ENCODE results near the gene STRIP1.
"Not testable (repeated sequence)": the region's sequence is repeated elsewhere in the genome, so short reads cannot be mapped to it uniquely, and the experiment has no call there.

The STRIP1 gene

DNA sequence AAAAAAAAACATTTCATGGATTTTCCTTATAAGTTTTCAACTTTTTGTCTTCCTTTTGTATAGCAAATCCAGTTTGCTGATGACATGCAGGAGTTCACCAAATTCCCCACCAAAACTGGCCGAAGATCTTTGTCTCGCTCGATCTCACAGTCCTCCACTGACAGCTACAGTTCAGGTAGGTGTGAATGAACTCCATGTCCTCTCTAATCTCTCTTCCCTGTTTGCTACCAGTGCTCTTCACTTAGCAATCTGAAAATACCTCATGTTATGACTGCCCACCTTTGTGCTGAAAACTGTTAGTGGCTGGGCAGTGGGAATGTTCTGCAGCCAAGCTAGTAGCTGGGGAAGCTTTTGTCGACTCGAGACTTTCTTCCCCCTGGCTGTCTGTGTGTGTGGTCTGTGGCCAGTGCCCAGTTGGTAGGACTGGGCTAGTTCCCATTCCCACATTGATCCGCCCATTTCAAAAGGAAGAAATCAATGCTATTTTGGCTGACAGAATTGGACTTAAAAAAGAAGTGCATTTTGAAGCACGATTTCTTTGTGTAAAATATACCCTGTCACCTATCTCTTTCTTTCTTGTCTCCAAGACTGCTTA is 25.4 kb upstream of the STRIP1 start:
- Histone ChIP-seq H3K9me3 (ENCODE audit: control insufficient read depth, low read length) (no peaks in the 10 kb centered on the region), H3K4me1 (ENCODE audit: control insufficient read depth, insufficient read depth, low read length) (peaks cover 39% of the 10 kb centered on the region), H3K27ac (ENCODE audit: insufficient read depth, low read depth, low read length, poor library complexity, severe bottlenecking) (no peak overlapping the region), H3K36me3 (ENCODE audit: control insufficient read depth, insufficient read depth, low read length) (peaks cover 36% of the 10 kb centered on the region), H3K4me3 (ENCODE audit: insufficient read depth, low read depth, low read length) (no peak overlapping the region), H3K27me3 (ENCODE audit: control insufficient read depth, insufficient read depth, low read length, poor library complexity, severe bottlenecking) (no peaks in the 10 kb centered on the region)
- WGBS, 2 experiments = 90 to 93% methylated on average over 7 of the region's 7 CpGs

DNA sequence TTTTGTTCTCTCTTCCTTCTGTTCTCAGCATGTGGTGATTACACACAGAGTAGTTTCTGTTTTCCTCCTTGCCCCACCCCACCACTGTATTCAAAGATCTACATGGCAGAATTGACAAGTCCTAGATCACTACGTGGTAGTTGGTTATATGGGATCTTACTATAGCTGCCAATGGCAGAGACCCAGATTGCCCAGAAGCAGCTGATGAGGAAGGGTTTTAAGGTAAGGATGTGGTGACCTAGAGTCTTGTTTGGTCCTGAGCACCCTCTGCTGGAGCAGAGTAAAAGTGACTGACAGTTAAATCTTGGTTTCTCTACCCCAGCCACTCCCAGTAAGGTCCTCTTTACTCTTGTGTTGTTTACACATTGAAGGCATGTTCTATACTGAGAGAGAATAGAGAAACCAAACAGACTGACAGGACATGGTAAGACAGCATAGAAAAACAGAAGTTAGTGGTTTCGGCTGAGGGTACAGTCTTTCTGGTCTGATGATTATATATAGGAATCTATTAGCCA is 22.8 kb upstream of the STRIP1 start:
- WGBS, 2 experiments = 73 to 80% methylated on average over 1 to 2 of the region's 2 CpGs
- H3K36me3 ChIP-seq (ENCODE audit: control insufficient read depth, insufficient read depth, low read length) = peaks cover 49% of the 10 kb centered on the region
- H3K4me1 ChIP-seq (ENCODE audit: control insufficient read depth, insufficient read depth, low read length) = peaks cover 18% of the 10 kb centered on the region

DNA sequence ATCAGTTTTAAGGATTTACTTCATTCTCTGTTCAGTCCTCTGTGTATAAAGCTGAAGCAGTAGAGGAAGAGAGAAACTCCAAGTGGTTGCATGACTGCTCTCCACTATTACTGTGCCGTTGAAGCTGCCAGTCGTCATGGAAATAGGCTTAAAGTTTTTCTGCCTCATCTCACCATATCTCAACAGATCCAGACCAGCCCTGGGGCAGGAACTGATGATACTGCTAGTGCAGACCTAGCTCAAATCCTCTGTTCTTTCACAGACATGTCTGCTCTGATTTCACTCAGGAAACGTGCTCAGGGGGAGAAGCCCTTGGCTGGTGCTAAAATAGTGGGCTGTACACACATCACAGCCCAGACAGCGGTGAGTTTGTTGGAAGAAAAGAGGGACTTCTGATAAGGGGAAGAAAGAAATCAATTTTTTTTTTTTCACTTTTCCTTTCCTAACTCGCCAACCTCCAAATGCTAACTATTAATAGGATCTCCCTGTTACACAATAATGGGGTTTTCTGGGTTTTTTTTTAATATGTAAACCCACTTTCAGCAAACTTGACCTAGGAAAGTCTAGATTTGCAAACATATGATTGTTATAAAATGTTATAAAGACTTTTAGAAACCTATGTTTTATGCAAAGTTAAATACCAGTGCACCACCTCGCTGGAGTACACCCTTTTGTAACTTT is 22.2 kb upstream of the STRIP1 start:
- 91 to 95% methylated on average over 4 to 5 of the region's 6 CpGs for WGBS, 2 experiments
- no peaks in the 10 kb centered on the region for H3K27me3 ChIP-seq (ENCODE audit: control insufficient read depth, insufficient read depth, low read length, poor library complexity, severe bottlenecking)
- no peak overlapping the region for H3K4me3 ChIP-seq (ENCODE audit: insufficient read depth, low read depth, low read length)
- H3K27ac ChIP-seq (ENCODE audit: insufficient read depth, low read depth, low read length, poor library complexity, severe bottlenecking) = no peak overlapping the region
- H3K4me1 ChIP-seq (ENCODE audit: control insufficient read depth, insufficient read depth, low read length) = peaks cover 12% of the 10 kb centered on the region
- peaks cover 55% of the 10 kb centered on the region for H3K36me3 ChIP-seq (ENCODE audit: control insufficient read depth, insufficient read depth, low read length)
- no peaks in the 10 kb centered on the region for H3K9me3 ChIP-seq (ENCODE audit: control insufficient read depth, low read length)

More for the DNA sequence above, 22.8 kb upstream of the STRIP1 start:
- Histone ChIP-seq H3K9me3 (ENCODE audit: control insufficient read depth, low read length) (no peaks in the 10 kb centered on the region), H3K27me3 (ENCODE audit: control insufficient read depth, insufficient read depth, low read length, poor library complexity, severe bottlenecking) (no peaks in the 10 kb centered on the region), H3K4me3 (ENCODE audit: insufficient read depth, low read depth, low read length) (no peak overlapping the region), H3K27ac (ENCODE audit: insufficient read depth, low read depth, low read length, poor library complexity, severe bottlenecking) (no peak overlapping the region)

DNA sequence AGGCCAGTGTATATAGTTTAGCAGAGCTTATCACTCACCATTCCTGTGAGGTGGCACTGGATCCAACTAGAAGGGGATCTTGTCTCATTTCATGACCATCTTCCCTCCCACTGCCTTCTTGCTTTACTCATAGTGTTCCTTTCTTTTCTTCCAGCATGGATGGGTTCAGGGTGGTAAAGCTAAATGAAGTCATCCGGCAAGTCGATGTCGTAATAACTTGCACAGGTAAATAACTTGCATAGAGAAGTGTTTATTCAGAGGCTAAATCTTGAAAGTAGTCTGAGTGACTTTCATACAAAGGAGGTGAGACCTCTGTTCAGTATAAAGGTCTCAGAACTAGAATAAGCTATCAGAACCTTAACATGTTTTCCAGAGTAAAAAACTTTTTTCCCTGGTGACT is 16.6 kb upstream of the STRIP1 start:
- H3K4me3 ChIP-seq (ENCODE audit: insufficient read depth, low read depth, low read length) = no peak overlapping the region
- no peak overlapping the region for H3K27ac ChIP-seq (ENCODE audit: insufficient read depth, low read depth, low read length, poor library complexity, severe bottlenecking)
- 94 to 95% methylated on average over 3 of the region's 3 CpGs for WGBS, 2 experiments
- H3K4me1 ChIP-seq (ENCODE audit: control insufficient read depth, insufficient read depth, low read length) = no peaks in the 10 kb centered on the region
- no peaks in the 10 kb centered on the region for H3K9me3 ChIP-seq (ENCODE audit: control insufficient read depth, low read length)
- H3K27me3 ChIP-seq (ENCODE audit: control insufficient read depth, insufficient read depth, low read length, poor library complexity, severe bottlenecking) = no peaks in the 10 kb centered on the region
- H3K36me3 ChIP-seq (ENCODE audit: control insufficient read depth, insufficient read depth, low read length) = peaks cover 74% of the 10 kb centered on the region

DNA sequence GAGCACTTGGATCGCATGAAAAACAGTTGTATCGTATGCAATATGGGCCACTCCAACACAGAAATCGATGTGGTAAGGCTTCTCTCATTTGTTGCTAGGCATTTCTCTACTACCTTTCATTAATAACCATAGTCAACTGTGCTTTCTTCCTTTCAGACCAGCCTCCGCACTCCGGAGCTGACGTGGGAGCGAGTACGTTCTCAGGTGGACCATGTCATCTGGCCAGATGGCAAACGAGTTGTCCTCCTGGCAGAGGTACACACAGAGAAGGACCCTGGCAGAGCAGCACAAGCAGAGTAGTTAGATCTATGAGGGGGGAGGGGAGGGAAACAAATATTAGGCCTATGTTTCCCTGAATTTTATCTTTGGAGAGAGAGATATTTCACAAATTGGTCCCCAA is 16.0 kb upstream of the STRIP1 start:
- no peak overlapping the region for H3K4me3 ChIP-seq (ENCODE audit: insufficient read depth, low read depth, low read length)
- peaks cover 76% of the 10 kb centered on the region for H3K36me3 ChIP-seq (ENCODE audit: control insufficient read depth, insufficient read depth, low read length)
- no peaks in the 10 kb centered on the region for H3K4me1 ChIP-seq (ENCODE audit: control insufficient read depth, insufficient read depth, low read length)
- WGBS, 2 experiments = 94 to 98% methylated on average over 9 of the region's 9 CpGs
- H3K9me3 ChIP-seq (ENCODE audit: control insufficient read depth, low read length) = no peaks in the 10 kb centered on the region
- no peak overlapping the region for H3K27ac ChIP-seq (ENCODE audit: insufficient read depth, low read depth, low read length, poor library complexity, severe bottlenecking)
- no peaks in the 10 kb centered on the region for H3K27me3 ChIP-seq (ENCODE audit: control insufficient read depth, insufficient read depth, low read length, poor library complexity, severe bottlenecking)

DNA sequence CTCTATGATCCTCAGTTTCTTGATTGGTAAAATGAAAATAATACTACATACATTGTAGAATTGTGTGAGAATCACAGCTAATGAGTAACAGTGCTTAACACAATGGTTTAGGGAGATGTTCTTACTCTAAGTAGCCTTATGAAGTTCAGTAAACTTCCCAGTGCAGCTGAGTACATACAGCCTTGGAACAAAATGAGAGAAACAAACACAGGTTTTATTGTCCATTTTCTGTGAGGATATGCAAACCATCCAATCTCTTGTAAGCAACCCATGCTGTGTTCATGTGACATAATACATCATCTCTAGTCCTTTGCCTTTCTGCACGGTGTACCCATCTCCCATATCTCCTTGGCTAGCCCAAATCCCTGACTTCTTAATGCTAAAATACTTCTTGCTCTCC is 14.7 kb upstream of the STRIP1 start:
- Histone ChIP-seq H3K4me3 (ENCODE audit: insufficient read depth, low read depth, low read length) (no peak overlapping the region), H3K27me3 (ENCODE audit: control insufficient read depth, insufficient read depth, low read length, poor library complexity, severe bottlenecking) (no peaks in the 10 kb centered on the region), H3K36me3 (ENCODE audit: control insufficient read depth, insufficient read depth, low read length) (peaks cover 82% of the 10 kb centered on the region), H3K9me3 (ENCODE audit: control insufficient read depth, low read length) (no peaks in the 10 kb centered on the region), H3K27ac (ENCODE audit: insufficient read depth, low read depth, low read length, poor library complexity, severe bottlenecking) (no peak overlapping the region), H3K4me1 (ENCODE audit: control insufficient read depth, insufficient read depth, low read length) (no peaks in the 10 kb centered on the region)
- WGBS, 2 experiments = 94% methylated on average over 1 of the region's 1 CpG

DNA sequence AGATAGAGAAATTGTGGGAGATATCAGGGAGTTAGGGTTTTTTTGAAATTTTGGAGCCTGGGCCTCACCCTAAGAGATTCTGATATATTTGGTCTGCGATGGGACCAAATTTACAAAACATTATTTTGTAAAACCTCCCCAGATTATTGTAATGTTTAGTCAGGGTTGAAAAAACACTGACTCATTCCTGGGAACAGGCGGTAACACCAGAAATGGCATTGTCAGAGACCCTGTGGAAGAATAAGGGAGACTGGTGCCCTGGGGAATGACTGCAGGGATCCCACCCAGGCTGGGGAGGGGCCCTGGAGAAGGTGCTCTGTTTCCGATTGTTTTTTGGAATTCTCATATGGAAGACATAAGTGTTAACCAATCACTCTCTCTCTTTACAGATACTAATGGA is 13.1 kb upstream of the STRIP1 start:
- no peaks in the 10 kb centered on the region for H3K9me3 ChIP-seq (ENCODE audit: control insufficient read depth, low read length)
- H3K36me3 ChIP-seq (ENCODE audit: control insufficient read depth, insufficient read depth, low read length) = peaks cover 71% of the 10 kb centered on the region
- H3K4me3 ChIP-seq (ENCODE audit: insufficient read depth, low read depth, low read length) = no peak overlapping the region
- WGBS, 2 experiments = 97 to 100% methylated on average over 3 of the region's 3 CpGs
- no peak overlapping the region for H3K27ac ChIP-seq (ENCODE audit: insufficient read depth, low read depth, low read length, poor library complexity, severe bottlenecking)
- H3K4me1 ChIP-seq (ENCODE audit: control insufficient read depth, insufficient read depth, low read length) = no peaks in the 10 kb centered on the region
- no peaks in the 10 kb centered on the region for H3K27me3 ChIP-seq (ENCODE audit: control insufficient read depth, insufficient read depth, low read length, poor library complexity, severe bottlenecking)

DNA sequence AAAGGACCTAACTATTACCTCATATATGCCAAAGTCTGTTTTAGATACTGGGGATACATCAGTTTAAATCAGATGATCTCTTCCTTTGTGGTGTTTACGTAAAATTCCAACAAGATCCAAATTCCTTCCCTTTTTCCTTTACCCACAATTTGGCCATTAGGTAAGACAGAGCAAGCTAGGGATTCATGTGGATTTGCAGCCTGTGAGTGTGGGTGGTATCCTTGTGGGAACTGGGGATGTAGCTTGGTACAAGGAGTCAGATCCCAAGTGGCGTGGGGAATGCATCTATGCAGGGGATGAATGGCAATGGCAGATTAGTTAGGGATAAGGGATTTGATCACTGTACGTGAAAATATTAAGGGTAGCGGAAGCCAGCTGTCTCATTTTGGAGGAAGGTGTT is 9.8 kb upstream of the STRIP1 start:
- H3K4me3 ChIP-seq (ENCODE audit: insufficient read depth, low read depth, low read length) = no peak overlapping the region
- WGBS, 2 experiments = 95 to 97% methylated on average over 3 to 4 of the region's 4 CpGs
- H3K9me3 ChIP-seq (ENCODE audit: control insufficient read depth, low read length) = no peaks in the 10 kb centered on the region
- no peak overlapping the region for H3K27ac ChIP-seq (ENCODE audit: insufficient read depth, low read depth, low read length, poor library complexity, severe bottlenecking)
- H3K4me1 ChIP-seq (ENCODE audit: control insufficient read depth, insufficient read depth, low read length) = no peaks in the 10 kb centered on the region
- peaks cover 40% of the 10 kb centered on the region for H3K36me3 ChIP-seq (ENCODE audit: control insufficient read depth, insufficient read depth, low read length)
- H3K27me3 ChIP-seq (ENCODE audit: control insufficient read depth, insufficient read depth, low read length, poor library complexity, severe bottlenecking) = no peaks in the 10 kb centered on the region

DNA sequence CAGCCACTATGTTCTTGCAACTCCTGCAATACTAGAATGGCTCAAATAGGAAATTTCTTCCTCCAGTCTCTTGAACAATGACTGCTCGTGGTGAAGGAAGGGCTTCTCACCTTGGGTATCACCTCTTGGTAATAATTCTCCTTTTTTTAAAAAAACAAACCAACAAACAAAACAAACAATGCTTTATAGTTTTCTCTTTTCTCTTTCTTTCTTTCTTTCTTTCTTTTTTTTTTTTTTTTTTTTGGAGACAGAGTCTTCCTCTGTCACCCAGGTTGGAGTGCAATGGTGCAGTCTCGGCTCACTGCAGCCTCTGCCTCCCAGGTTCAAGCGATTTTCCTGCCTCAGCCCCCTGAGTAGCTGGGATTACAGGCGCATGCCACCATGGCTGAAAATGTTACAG is 3.7 kb upstream of the STRIP1 start:
- not testable (repeated sequence) for H3K9me3 ChIP-seq (ENCODE audit: control insufficient read depth, low read length); H3K4me1 ChIP-seq (ENCODE audit: control insufficient read depth, insufficient read depth, low read length); H3K27ac ChIP-seq (ENCODE audit: insufficient read depth, low read depth, low read length, poor library complexity, severe bottlenecking); H3K36me3 ChIP-seq (ENCODE audit: control insufficient read depth, insufficient read depth, low read length); H3K4me3 ChIP-seq (ENCODE audit: insufficient read depth, low read depth, low read length); H3K27me3 ChIP-seq (ENCODE audit: control insufficient read depth, insufficient read depth, low read length, poor library complexity, severe bottlenecking)
- WGBS, 2 experiments = 76 to 84% methylated on average over 4 of the region's 4 CpGs

DNA sequence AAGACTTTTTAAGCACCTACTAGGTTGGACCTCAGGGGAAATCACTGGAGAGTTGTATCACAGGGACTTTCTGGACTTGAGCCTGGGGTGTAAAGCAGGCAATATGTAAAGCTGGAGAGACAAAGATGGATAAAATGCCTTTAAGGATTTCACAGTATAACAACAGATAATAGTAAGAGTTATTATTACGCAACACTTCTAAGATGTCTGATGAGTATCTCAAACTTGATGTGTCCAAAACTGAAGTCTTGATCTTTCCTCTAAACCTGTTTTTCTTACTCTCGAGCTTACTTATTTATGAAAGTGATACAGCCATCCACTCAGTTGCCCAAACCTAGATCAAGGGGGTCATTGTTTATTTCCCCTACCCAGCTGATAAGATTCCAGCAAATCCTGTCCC is 2.1 kb upstream of the STRIP1 start:
- no peaks in the 10 kb centered on the region for H3K4me1 ChIP-seq (ENCODE audit: control insufficient read depth, insufficient read depth, low read length)
- H3K36me3 ChIP-seq (ENCODE audit: control insufficient read depth, insufficient read depth, low read length) = no peaks in the 10 kb centered on the region
- 94% methylated on average over 2 of the region's 2 CpGs for WGBS, 2 experiments
- H3K4me3 ChIP-seq (ENCODE audit: insufficient read depth, low read depth, low read length) = no peak overlapping the region
- no peak overlapping the region for H3K27ac ChIP-seq (ENCODE audit: insufficient read depth, low read depth, low read length, poor library complexity, severe bottlenecking)
- no peaks in the 10 kb centered on the region for H3K27me3 ChIP-seq (ENCODE audit: control insufficient read depth, insufficient read depth, low read length, poor library complexity, severe bottlenecking)
- no peaks in the 10 kb centered on the region for H3K9me3 ChIP-seq (ENCODE audit: control insufficient read depth, low read length)

All from ectodermal cell (in vitro differentiated cells).